Liver (tissue), 9 donors: ENCODE data around the gene NKAIN2. TPM values are rescaled to one million over a fixed set of nuclear protein-coding genes. Genes with fewer than 3 reads are reported as not detected.

Experiments used
- DNase-seq: peaks from one replicate; pipeline ENCODE4 v3.0.0-alpha.2; 2017; ENCODE audit warnings: low spot score
- H3K27ac ChIP-seq, 2 donors: one replicate each; pipeline ENCODE4 v1.7.0; 2013; ENCODE audit warnings: inconsistent platforms in 2 of 2, low read length in 2 of 2, control low read depth in 1 of 2, low read depth in 1 of 2, mild to moderate bottlenecking in 1 of 2
- H3K27me3 ChIP-seq, 4 donors: one replicate each; pipeline versions ENCODE4 v1.6.1 to v1.7.0; 2013; ENCODE audit warnings: low read length in 3 of 4, inconsistent platforms in 1 of 4, mild to moderate bottlenecking in 1 of 4, moderate library complexity in 1 of 4; ENCODE audit not compliant: control insufficient read depth in 4 of 4, insufficient read depth in 4 of 4
- H3K36me3 ChIP-seq, 4 donors: one replicate each; pipeline versions ENCODE4 v1.6.1 to v1.7.0; 2013; ENCODE audit warnings: low read length in 3 of 4, mild to moderate bottlenecking in 3 of 4, low read depth in 1 of 4, moderate library complexity in 1 of 4; ENCODE audit not compliant: control insufficient read depth in 4 of 4, insufficient read depth in 3 of 4
- H3K4me1 ChIP-seq, 4 donors: one replicate each; pipeline versions ENCODE4 v1.6.1 to v1.7.0; 2013; ENCODE audit warnings: low read length in 3 of 4, mild to moderate bottlenecking in 3 of 4, moderate library complexity in 1 of 4; ENCODE audit not compliant: control insufficient read depth in 4 of 4, insufficient read depth in 4 of 4
- H3K4me3 ChIP-seq, 3 donors: one replicate each; pipeline versions ENCODE4 v1.6.1 to v1.7.0; 2013; ENCODE audit warnings: low read length in 3 of 3, control low read depth in 1 of 3, low read depth in 1 of 3, mild to moderate bottlenecking in 1 of 3
- H3K9ac ChIP-seq, 2 donors: one replicate each; pipeline ENCODE4 v1.7.0; 2013; ENCODE audit warnings: low read length in 2 of 2, mild to moderate bottlenecking in 2 of 2, moderate library complexity in 2 of 2, control low read depth in 1 of 2, low read depth in 1 of 2
- H3K9me3 ChIP-seq, 4 donors: one replicate each; pipeline versions ENCODE4 v1.6.1 to v1.7.0; 2013; ENCODE audit warnings: low read length in 3 of 4; ENCODE audit not compliant: control insufficient read depth in 4 of 4
- ATF3 ChIP-seq: IDR thresholded peaks from 2 replicates; pipeline ENCODE4 v1.6.1; 2016; ENCODE audit warnings: antibody characterized with exemption
- CTCF ChIP-seq: fragments of 150-350 bp; IDR thresholded peaks from 2 replicates; pipeline ENCODE4 v1.5.1; 2017; ENCODE audit warnings: improper control_type of control experiment, low read depth, low read length; ENCODE audit not compliant: missing input control
- EGR1 ChIP-seq, 2 donors: IDR thresholded peaks; 2 replicates each; pipeline ENCODE4 v1.6.1; 2016 to 2018; ENCODE audit warnings: antibody characterized with exemption in 2 of 2, low read depth in 2 of 2
- FOXA1 ChIP-seq: IDR thresholded peaks from 2 replicates; pipeline ENCODE4 v1.6.1; 2016; ENCODE audit warnings: antibody characterized with exemption
- FOXA2 ChIP-seq: IDR thresholded peaks from 2 replicates; pipeline ENCODE4 v1.6.1; 2016; ENCODE audit warnings: antibody characterized with exemption
- GABPA ChIP-seq, 2 donors: IDR thresholded peaks in 1 of 2; conservative IDR thresholded peaks in 1 of 2; 2 replicates each; pipeline ENCODE4 v1.6.1; 2016; ENCODE audit warnings: antibody characterized with exemption in 2 of 2, mild to moderate bottlenecking in 1 of 2, moderate library complexity in 1 of 2
- HNF4G ChIP-seq: IDR thresholded peaks from 2 replicates; pipeline ENCODE4 v1.6.1; 2016; ENCODE audit warnings: antibody characterized with exemption
- JUND ChIP-seq, 2 donors: IDR thresholded peaks; 2 replicates each; pipeline ENCODE4 v1.6.1; 2016; ENCODE audit warnings: antibody characterized with exemption in 2 of 2
- MAX ChIP-seq: IDR thresholded peaks from 2 replicates; pipeline ENCODE4 v1.6.1; 2016; ENCODE audit warnings: antibody characterized with exemption
- NR2F2 ChIP-seq: IDR thresholded peaks from 2 replicates; pipeline ENCODE4 v1.6.1; 2016; ENCODE audit warnings: antibody characterized with exemption
- RAD21 ChIP-seq, 2 donors: IDR thresholded peaks; 2 replicates each; pipeline ENCODE4 v1.6.1; 2016; ENCODE audit warnings: antibody characterized with exemption in 2 of 2, mild to moderate bottlenecking in 2 of 2
- REST ChIP-seq: IDR thresholded peaks from 2 replicates; pipeline ENCODE4 v1.6.1; 2016; ENCODE audit warnings: antibody characterized with exemption, mild to moderate bottlenecking
- RXRA ChIP-seq, 2 donors: IDR thresholded peaks; 2 replicates each; pipeline ENCODE4 v1.6.1; 2017 to 2018; ENCODE audit warnings: antibody characterized with exemption in 2 of 2, mild to moderate bottlenecking in 1 of 2
- SP1 ChIP-seq: IDR thresholded peaks from 2 replicates; pipeline ENCODE4 v1.6.1; 2018; ENCODE audit warnings: antibody characterized with exemption, mild to moderate bottlenecking
- TAF1 ChIP-seq: conservative IDR thresholded peaks from 2 replicates; pipeline ENCODE4 v1.6.1; 2016; ENCODE audit warnings: antibody characterized with exemption, mild to moderate bottlenecking
- ZBTB33 ChIP-seq: IDR thresholded peaks from 2 replicates; pipeline ENCODE4 v1.6.1; 2016; ENCODE audit warnings: antibody characterized with exemption
- WGBS: extraction: QIAGEN DNeasy Blood & Tissue Kit; methylation state at CpG from one replicate; pipeline ENCODE4 v1.1.7; 2013; 5-methylcytosine and 5-hydroxymethylcytosine counted together
- polyA plus RNA-seq, 2 donors: library from polyadenylated mRNA; stranded (reverse) in 1 of 2; unstranded in 1 of 2; fragments of 200-250 nt in 1 of 2; fragments of >200 nt in 1 of 2; fragmentation: Nextera tagmentation in 1 of 2; extraction: Ambion mirVana in 1 of 2; gene quantifications; one replicate each; pipeline versions ENCODE4 v1.2.1 to v1.2.3, GENCODE V29; 2013 to 2015
- total RNA-seq, 2 donors: library from RNA; depleted of rRNA; stranded (reverse); fragments of >200 nt; gene quantifications; one replicate each; pipeline ENCODE4 v1.2.3, GENCODE V29; 2014
- donor health status: healthy.
- donor health status: healthy.
- donor health status: healthy.
- donor health status: healthy.
- donor health status: healthy.

The NKAIN2 gene
- total and polyA plus RNA-seq, 4 donors = 0.05 to 0.14 TPM; not detected in 2

- no peak for TF ChIP-seq GABPA (IDR thresholded peaks at IDR 0.05 in 1 of 2, conservative IDR thresholded peaks at IDR 0.05 in 1 of 2)
- no peak for TF ChIP-seq TAF1
- no peak for TF ChIP-seq EGR1 (IDR thresholded peaks at IDR 0.05; ENCODE audit: low read depth in 2 of 2)
- TF ChIP-seq SP1 = no peak
- no peak for TF ChIP-seq RXRA (IDR thresholded peaks at IDR 0.05)
Observed at GRCh38 chr6:124783344-124783743, 979.7 kb downstream of the NKAIN2 start (continued).

- Histone ChIP-seq H3K4me1 (no peaks in the 10 kb centered on the region), H3K4me3 (no peak overlapping the region), H3K27me3 (no peaks in the 10 kb centered on the region), H3K9ac (no peak overlapping the region), H3K36me3 (no peaks in the 10 kb centered on the region), H3K27ac (no peak overlapping the region), H3K9me3 (no peaks in the 10 kb centered on the region)
- TF ChIP-seq ZBTB33 (no peak), FOXA2 (no peak), EGR1 (IDR thresholded peaks at IDR 0.05; ENCODE audit: low read depth in 2 of 2) (no peak), FOXA1 (no peak), ATF3 (no peak), RXRA (IDR thresholded peaks at IDR 0.05) (no peak), HNF4G (no peak), CTCF (no peak), NR2F2 (no peak), GABPA (IDR thresholded peaks at IDR 0.05 in 1 of 2, conservative IDR thresholded peaks at IDR 0.05 in 1 of 2) (no peak), SP1 (no peak), REST (no peak), JUND (IDR thresholded peaks at IDR 0.05) (no peak), TAF1 (no peak), MAX (no peak), RAD21 (IDR thresholded peaks at IDR 0.05) (no peak)
- no peak for DNase-seq
- 85% methylated on average over 2 of the region's 2 CpGs for WGBS
Observed at GRCh38 chr6:124791156-124791555, 987.5 kb downstream of the NKAIN2 start.
